ENCODE results near the gene STK39. TPM values are rescaled to one million over a fixed set of nuclear protein-coding genes. Genes with fewer than 3 reads are reported as not detected.

Gene STK39
- total RNA-seq, 1 donor from 2014 or later = 26.2 TPM

GRCh38 chr2:167945660-167946368 lies 301.6 kb downstream of the STK39 start:
- no peaks in the 10 kb centered on the region for H3K4me1 Mint-ChIP-seq (ENCODE audit: unreplicated experiment)
- H3K9me3 Mint-ChIP-seq = peaks cover 15% of the 10 kb centered on the region
- no peak for DNase-seq (ENCODE audit: extremely low spot score, unreplicated experiment)
- H3K36me3 Mint-ChIP-seq = no peaks in the 10 kb centered on the region
- TF ChIP-seq CTCF (conservative IDR thresholded peaks at IDR 0.05) = no peak
- no peak overlapping the region for H3K27ac Mint-ChIP-seq
- H3K4me3 Mint-ChIP-seq = no peak overlapping the region
- no peaks in the 10 kb centered on the region for H3K27me3 Mint-ChIP-seq

DNA sequence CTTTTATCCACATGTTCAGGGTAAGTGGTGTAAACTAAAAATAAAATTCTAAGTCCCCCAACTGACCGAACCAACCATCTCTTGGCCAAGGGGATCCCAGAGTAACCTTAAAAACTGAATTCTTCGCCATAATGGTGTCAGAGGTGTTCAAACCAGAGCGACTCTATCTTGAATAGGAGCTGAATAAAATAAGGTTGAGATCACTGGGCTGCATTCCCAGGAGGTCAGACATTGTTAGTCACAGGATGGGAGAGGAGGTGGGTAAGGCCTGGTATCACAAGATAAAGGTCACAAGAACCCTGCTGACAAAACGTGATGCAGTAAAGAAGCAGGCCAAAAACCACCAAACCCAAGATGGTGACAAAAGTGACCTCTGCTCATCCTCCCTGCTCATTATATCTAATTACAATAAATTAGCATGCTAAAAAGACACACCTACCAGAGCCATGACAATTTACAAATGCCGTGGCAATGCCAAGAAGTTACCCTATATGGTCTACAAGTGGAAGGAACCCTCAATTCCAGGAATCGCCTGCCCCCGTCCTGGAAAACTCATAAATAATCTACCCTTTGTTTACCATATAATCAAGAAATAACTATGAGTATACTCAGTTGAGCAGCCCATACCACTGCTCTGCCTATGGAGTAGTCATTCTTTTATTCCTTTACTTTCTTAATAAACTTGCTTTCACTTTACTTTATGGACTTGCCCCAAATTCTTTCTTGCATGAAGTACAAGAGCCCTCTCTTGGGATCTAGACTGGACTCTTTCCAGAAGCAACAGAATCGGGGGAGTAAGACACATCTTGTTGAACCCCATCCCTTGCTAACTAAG lies 302.4 kb downstream of the STK39 start:
- H3K4me3 Mint-ChIP-seq = no peak overlapping the region
- DNase-seq (ENCODE audit: extremely low spot score, unreplicated experiment) = no peak
- no peak overlapping the region for H3K27ac Mint-ChIP-seq
- H3K27me3 Mint-ChIP-seq = no peaks in the 10 kb centered on the region
- H3K9me3 Mint-ChIP-seq = peaks cover 15% of the 10 kb centered on the region
- no peak for TF ChIP-seq CTCF (conservative IDR thresholded peaks at IDR 0.05)
- no peaks in the 10 kb centered on the region for H3K36me3 Mint-ChIP-seq
- no peaks in the 10 kb centered on the region for H3K4me1 Mint-ChIP-seq (ENCODE audit: unreplicated experiment)

DNA sequence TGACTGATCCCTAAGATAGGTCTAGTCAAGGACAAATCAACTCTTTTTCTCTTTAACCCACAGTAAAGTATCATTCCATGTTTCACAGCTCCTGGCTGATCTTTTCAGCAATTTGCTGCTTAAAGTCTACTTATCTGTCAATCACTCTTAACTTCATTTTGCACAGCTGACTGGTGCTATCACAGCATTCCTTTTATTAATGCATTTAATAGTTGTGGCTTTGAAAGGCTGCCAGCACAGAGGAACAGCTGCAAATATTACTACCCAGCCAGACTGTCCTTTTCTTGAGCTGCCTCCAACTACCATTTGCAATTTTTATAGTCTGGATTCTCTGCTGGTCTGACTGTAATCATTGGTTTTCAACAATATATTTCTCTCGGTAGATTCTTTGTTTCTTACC lies 303.5 kb downstream of the STK39 start:
- no peaks in the 10 kb centered on the region for H3K36me3 Mint-ChIP-seq
- no peaks in the 10 kb centered on the region for H3K4me1 Mint-ChIP-seq (ENCODE audit: unreplicated experiment)
- H3K9me3 Mint-ChIP-seq = peaks cover 13% of the 10 kb centered on the region
- H3K27ac Mint-ChIP-seq = no peak overlapping the region
- no peak overlapping the region for H3K4me3 Mint-ChIP-seq
- DNase-seq (ENCODE audit: extremely low spot score, unreplicated experiment) = no peak
- no peak for TF ChIP-seq CTCF (conservative IDR thresholded peaks at IDR 0.05)
- H3K27me3 Mint-ChIP-seq = no peaks in the 10 kb centered on the region

- peaks cover 8% of the 10 kb centered on the region for H3K9me3 Mint-ChIP-seq
- no peak overlapping the region for H3K4me3 Mint-ChIP-seq
- H3K27ac Mint-ChIP-seq = no peak overlapping the region
- no peak for DNase-seq (ENCODE audit: extremely low spot score, unreplicated experiment)
- no peaks in the 10 kb centered on the region for H3K27me3 Mint-ChIP-seq
- TF ChIP-seq CTCF (conservative IDR thresholded peaks at IDR 0.05) = no peak
- H3K36me3 Mint-ChIP-seq = no peaks in the 10 kb centered on the region
- H3K4me1 Mint-ChIP-seq (ENCODE audit: unreplicated experiment) = no peaks in the 10 kb centered on the region
Measured at GRCh38 chr2:167943368-167943767, 304.0 kb downstream of the STK39 start.

GRCh38 chr2:167942366-167943081 lies 304.9 kb downstream of the STK39 start:
- Mint-ChIP-seq H3K27me3 (no peaks in the 10 kb centered on the region), H3K36me3 (no peaks in the 10 kb centered on the region), H3K4me1 (ENCODE audit: unreplicated experiment) (no peaks in the 10 kb centered on the region), H3K27ac (no peak overlapping the region), H3K9me3 (peaks cover 5% of the 10 kb centered on the region), H3K4me3 (no peak overlapping the region)
- DNase-seq (ENCODE audit: extremely low spot score, unreplicated experiment) = no peak
- TF ChIP-seq CTCF (conservative IDR thresholded peaks at IDR 0.05) = no peak
